HFF-Myc (cell line): ENCODE measurements around the gene PRDM15.
A peak's percentile ranks its signal among the peaks of the same experiment; 100 is the strongest.

Experiments
- DNase-seq: peaks from one replicate; pipeline ENCODE4 v3.0.0-alpha.2; 2011; ENCODE audit warnings: low read depth; ENCODE audit errors: extremely low read depth
- H3K4me3 ChIP-seq: replicated peaks from 2 replicates; pipeline ENCODE4 v1.5.1; 2011; ENCODE audit warnings: low read depth, mild to moderate bottlenecking, control low read depth, low read length
- TF ChIP-seq, protein P1 (sequence below): IDR thresholded peaks from 2 replicates; pipeline ENCODE4 v1.5.1; 2012; ENCODE audit warnings: mild to moderate bottlenecking, low read depth, low read length, control low read depth; ENCODE audit errors: missing control alignments

Gene PRDM15

DNA sequence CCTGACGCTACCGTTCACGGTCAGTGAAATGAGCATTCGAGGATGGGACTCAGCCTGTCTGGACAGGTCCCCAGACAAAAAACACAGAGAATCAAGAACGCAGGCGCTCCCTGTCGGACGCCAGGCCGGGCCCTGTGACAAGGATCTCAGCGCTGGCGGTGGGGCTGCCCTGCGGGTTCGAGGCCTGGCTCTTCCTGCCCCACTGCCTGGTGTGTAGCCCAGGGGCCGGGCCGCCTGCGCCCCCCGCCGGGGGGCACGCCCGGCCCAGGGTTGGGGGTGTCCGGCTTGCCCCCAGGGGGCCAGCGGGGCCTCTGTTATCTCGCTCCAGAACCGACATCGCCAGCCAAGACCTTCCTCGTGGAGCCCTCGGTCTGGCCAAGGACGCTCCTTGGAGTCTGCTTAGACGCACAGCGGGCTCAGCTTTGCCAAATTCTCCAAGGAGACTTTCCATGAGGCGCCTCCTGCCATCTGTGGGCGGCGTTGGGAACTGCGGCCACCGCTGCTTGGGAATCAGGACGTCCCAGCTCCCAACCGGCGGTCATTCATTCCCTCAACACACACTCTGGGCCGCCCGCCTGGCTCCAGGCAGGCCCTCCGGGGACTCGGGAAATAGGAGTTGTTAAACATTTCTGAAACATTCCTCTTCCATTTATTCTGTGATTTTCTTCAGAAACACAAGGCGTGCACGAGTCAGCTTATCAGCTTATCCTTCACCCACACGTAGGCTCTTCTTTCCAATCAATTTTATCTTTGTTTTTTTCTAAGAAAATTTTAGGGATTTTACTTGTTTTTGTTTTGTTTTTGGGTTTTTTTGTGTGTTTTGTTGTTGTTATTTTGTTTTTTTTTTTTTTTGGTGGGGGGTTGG, 101.0 kb downstream of the PRDM15 start:
- peak; percentile 65 for DNase-seq
- TF ChIP-seq, protein P1, sequence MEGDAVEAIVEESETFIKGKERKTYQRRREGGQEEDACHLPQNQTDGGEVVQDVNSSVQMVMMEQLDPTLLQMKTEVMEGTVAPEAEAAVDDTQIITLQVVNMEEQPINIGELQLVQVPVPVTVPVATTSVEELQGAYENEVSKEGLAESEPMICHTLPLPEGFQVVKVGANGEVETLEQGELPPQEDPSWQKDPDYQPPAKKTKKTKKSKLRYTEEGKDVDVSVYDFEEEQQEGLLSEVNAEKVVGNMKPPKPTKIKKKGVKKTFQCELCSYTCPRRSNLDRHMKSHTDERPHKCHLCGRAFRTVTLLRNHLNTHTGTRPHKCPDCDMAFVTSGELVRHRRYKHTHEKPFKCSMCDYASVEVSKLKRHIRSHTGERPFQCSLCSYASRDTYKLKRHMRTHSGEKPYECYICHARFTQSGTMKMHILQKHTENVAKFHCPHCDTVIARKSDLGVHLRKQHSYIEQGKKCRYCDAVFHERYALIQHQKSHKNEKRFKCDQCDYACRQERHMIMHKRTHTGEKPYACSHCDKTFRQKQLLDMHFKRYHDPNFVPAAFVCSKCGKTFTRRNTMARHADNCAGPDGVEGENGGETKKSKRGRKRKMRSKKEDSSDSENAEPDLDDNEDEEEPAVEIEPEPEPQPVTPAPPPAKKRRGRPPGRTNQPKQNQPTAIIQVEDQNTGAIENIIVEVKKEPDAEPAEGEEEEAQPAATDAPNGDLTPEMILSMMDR, result peak; percentile 91
- H3K4me3 ChIP-seq, result no peak overlapping the region

GRCh38 chr21:41776778-41777177, 102.4 kb downstream of the PRDM15 start:
- TF ChIP-seq, protein P1, result no peak
- DNase-seq, result no peak
- H3K4me3 ChIP-seq, result no peak overlapping the region

GRCh38 chr21:41775149-41775472, 104.0 kb downstream of the PRDM15 start:
- H3K4me3 ChIP-seq, result no peak overlapping the region
- no peak for DNase-seq
- TF ChIP-seq, protein P1, result no peak

GRCh38 chr21:41774467-41775148, 104.5 kb downstream of the PRDM15 start:
- TF ChIP-seq, protein P1, result no peak
- no peak for DNase-seq
- no peak overlapping the region for H3K4me3 ChIP-seq

- no peak for DNase-seq
- TF ChIP-seq, protein P1, result no peak
These were observed 106.6 kb downstream of the PRDM15 start for GRCh38 chr21:41772351-41773080.

GRCh38 chr21:41771625-41771945, 107.6 kb downstream of the PRDM15 start:
- no peak overlapping the region for H3K4me3 ChIP-seq
- TF ChIP-seq, protein P1, result no peak
- no peak for DNase-seq

More at GRCh38 chr21:41772351-41773080, 106.6 kb downstream of the PRDM15 start:
- H3K4me3 ChIP-seq, result no peak overlapping the region
